DND-41 (cell line): Measurements from ENCODE around the gene TRMT1L.

Experiments used
- CTCF ChIP-seq: IDR thresholded peaks from 2 replicates; pipeline ENCODE4 v1.5.1; 2012; ENCODE audit warnings: borderline replicate concordance, low read length, moderate library complexity, mild to moderate bottlenecking; ENCODE audit not compliant: poor library complexity, severe bottlenecking; ENCODE audit errors: extremely low read depth
- EZH2 ChIP-seq: IDR thresholded peaks from 3 replicates; pipeline ENCODE4 v1.6.1; 2012; ENCODE audit warnings: borderline replicate concordance, low read depth, mild to moderate bottlenecking, moderate library complexity, low read length, inconsistent platforms; ENCODE audit not compliant: severe bottlenecking

- TF ChIP-seq CTCF (no peak), EZH2 (no peak)
Observed at GRCh38 chr1:185074307-185074706, 82.4 kb downstream of the TRMT1L start.
